ENCODE measurements around the gene MARCHF11. TPM values are rescaled to one million over a fixed set of nuclear protein-coding genes. Genes with fewer than 3 reads are reported as not detected.

Gene MARCHF11
- total RNA-seq, 1 donor from 2014 or later, result 1.5 TPM

GRCh38 chr5:16037121-16037845, 142.3 kb downstream of the MARCHF11 start:
- Mint-ChIP-seq H3K9me3 (ENCODE audit: unreplicated experiment) (peaks cover 3% of the 10 kb centered on the region), H3K4me1 (ENCODE audit: low read depth, unreplicated experiment) (peaks cover 2% of the 10 kb centered on the region), H3K27me3 (ENCODE audit: unreplicated experiment) (no peaks in the 10 kb centered on the region), H3K27ac (ENCODE audit: unreplicated experiment) (no peak overlapping the region), H3K4me3 (ENCODE audit: unreplicated experiment) (no peak overlapping the region), H3K36me3 (ENCODE audit: unreplicated experiment) (no peaks in the 10 kb centered on the region)
- DNase-seq, result no peak
- no peak for TF ChIP-seq CTCF (IDR thresholded peaks at IDR 0.05; ENCODE audit: partially characterized antibody, unreplicated experiment)

- Mint-ChIP-seq H3K36me3 (ENCODE audit: unreplicated experiment) (no peaks in the 10 kb centered on the region), H3K9me3 (ENCODE audit: unreplicated experiment) (peaks cover 3% of the 10 kb centered on the region), H3K27me3 (ENCODE audit: unreplicated experiment) (no peaks in the 10 kb centered on the region), H3K4me1 (ENCODE audit: low read depth, unreplicated experiment) (peaks cover 2% of the 10 kb centered on the region), H3K4me3 (ENCODE audit: unreplicated experiment) (no peak overlapping the region), H3K27ac (ENCODE audit: unreplicated experiment) (no peak overlapping the region)
- no peak for TF ChIP-seq CTCF (IDR thresholded peaks at IDR 0.05; ENCODE audit: partially characterized antibody, unreplicated experiment)
- DNase-seq, result no peak
Observed at GRCh38 chr5:16034319-16035001, 145.1 kb downstream of the MARCHF11 start.

- no peak for TF ChIP-seq CTCF (IDR thresholded peaks at IDR 0.05; ENCODE audit: partially characterized antibody, unreplicated experiment)
Observed at GRCh38 chr5:16033187-16033925, 146.2 kb downstream of the MARCHF11 start.

GRCh38 chr5:16028708-16029107, 150.9 kb downstream of the MARCHF11 start:
- Mint-ChIP-seq H3K4me1 (ENCODE audit: low read depth, unreplicated experiment) (peaks cover 5% of the 10 kb centered on the region), H3K27ac (ENCODE audit: unreplicated experiment) (no peak overlapping the region), H3K27me3 (ENCODE audit: unreplicated experiment) (no peaks in the 10 kb centered on the region), H3K36me3 (ENCODE audit: unreplicated experiment) (no peaks in the 10 kb centered on the region), H3K9me3 (ENCODE audit: unreplicated experiment) (peaks cover 2% of the 10 kb centered on the region), H3K4me3 (ENCODE audit: unreplicated experiment) (no peak overlapping the region)
- no peak for TF ChIP-seq CTCF (IDR thresholded peaks at IDR 0.05; ENCODE audit: partially characterized antibody, unreplicated experiment)
- no peak for DNase-seq

More at GRCh38 chr5:16033187-16033925, 146.2 kb downstream of the MARCHF11 start:
- H3K4me1 Mint-ChIP-seq (ENCODE audit: low read depth, unreplicated experiment), result peaks cover 2% of the 10 kb centered on the region
- H3K4me3 Mint-ChIP-seq (ENCODE audit: unreplicated experiment), result no peak overlapping the region
- H3K27me3 Mint-ChIP-seq (ENCODE audit: unreplicated experiment), result no peaks in the 10 kb centered on the region
- H3K36me3 Mint-ChIP-seq (ENCODE audit: unreplicated experiment), result no peaks in the 10 kb centered on the region
- no peak overlapping the region for H3K27ac Mint-ChIP-seq (ENCODE audit: unreplicated experiment)
- no peak for DNase-seq
- peaks cover 3% of the 10 kb centered on the region for H3K9me3 Mint-ChIP-seq (ENCODE audit: unreplicated experiment)

All from glutamatergic neuron (in vitro differentiated cells).